B cell (primary cell): ENCODE results near the gene TMEM45B.
"Not testable (repeated sequence)": the region's sequence is repeated elsewhere in the genome, so short reads cannot be mapped to it uniquely, and the experiment has no call there.

Experiments used
- EZH2 ChIP-seq: IDR thresholded peaks from 2 replicates; pipeline ENCODE4 v1.6.1; 2012; ENCODE audit warnings: borderline replicate concordance, low read depth, mild to moderate bottlenecking, moderate library complexity, low read length; ENCODE audit not compliant: insufficient read depth, poor library complexity, severe bottlenecking
- TF ChIP-seq, protein P1 (sequence below): fragments of 200-600 bp; IDR thresholded peaks from one replicate; pipeline ENCODE4 v1.8.0; 2022; ENCODE audit warnings: antibody characterized with exemption, mild to moderate bottlenecking

DNA sequence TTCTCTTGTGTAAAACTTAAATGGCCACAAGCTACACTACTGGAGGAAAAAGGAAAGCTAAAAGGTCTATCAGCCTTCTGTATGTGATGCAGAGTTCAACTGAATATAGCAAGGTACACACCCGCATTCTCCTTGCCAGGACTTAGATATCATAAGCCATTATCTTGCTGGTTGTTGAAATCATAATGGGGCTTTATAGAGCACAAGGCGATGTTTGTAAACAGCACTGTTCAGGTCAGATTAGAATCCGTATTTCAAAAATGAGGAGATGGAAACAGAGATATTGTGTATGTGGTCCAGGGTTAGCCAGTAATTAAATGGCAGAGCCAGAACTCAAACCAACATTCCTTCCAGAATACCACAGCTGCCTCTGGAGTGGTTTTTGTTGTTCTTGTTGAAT is 2.6 kb downstream of the TMEM45B start:
- TF ChIP-seq EZH2, result not testable (repeated sequence)
- TF ChIP-seq, protein P1, sequence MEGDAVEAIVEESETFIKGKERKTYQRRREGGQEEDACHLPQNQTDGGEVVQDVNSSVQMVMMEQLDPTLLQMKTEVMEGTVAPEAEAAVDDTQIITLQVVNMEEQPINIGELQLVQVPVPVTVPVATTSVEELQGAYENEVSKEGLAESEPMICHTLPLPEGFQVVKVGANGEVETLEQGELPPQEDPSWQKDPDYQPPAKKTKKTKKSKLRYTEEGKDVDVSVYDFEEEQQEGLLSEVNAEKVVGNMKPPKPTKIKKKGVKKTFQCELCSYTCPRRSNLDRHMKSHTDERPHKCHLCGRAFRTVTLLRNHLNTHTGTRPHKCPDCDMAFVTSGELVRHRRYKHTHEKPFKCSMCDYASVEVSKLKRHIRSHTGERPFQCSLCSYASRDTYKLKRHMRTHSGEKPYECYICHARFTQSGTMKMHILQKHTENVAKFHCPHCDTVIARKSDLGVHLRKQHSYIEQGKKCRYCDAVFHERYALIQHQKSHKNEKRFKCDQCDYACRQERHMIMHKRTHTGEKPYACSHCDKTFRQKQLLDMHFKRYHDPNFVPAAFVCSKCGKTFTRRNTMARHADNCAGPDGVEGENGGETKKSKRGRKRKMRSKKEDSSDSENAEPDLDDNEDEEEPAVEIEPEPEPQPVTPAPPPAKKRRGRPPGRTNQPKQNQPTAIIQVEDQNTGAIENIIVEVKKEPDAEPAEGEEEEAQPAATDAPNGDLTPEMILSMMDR, result not testable (repeated sequence)
